DMS53 (cell line): ENCODE data around the gene LPP.

Experiments
- DNase-seq: peaks from one replicate; lab custom pipeline; 2025; lab: John Stamatoyannopoulos, UW

Gene LPP

GRCh38 chr3:188198001-188198400, 44.0 kb downstream of the LPP start:
- DNase-seq: no peak

- no peak for DNase-seq
Observed at GRCh38 chr3:188198760-188199327, 44.9 kb downstream of the LPP start.

GRCh38 chr3:188199386-188199785, 45.4 kb downstream of the LPP start:
- DNase-seq: no peak

GRCh38 chr3:188200481-188200880, 46.5 kb downstream of the LPP start:
- DNase-seq: no peak

- DNase-seq: peak; percentile 24
Observed at GRCh38 chr3:188202358-188203138, 48.6 kb downstream of the LPP start.

GRCh38 chr3:188204526-188204925, 50.6 kb downstream of the LPP start:
- DNase-seq: no peak

- DNase-seq: peak; percentile 39
Observed at GRCh38 chr3:188205992-188206416, 52.0 kb downstream of the LPP start.

- no peak for DNase-seq
Observed at GRCh38 chr3:188206787-188207186, 52.8 kb downstream of the LPP start.

- no peak for DNase-seq
Observed at GRCh38 chr3:188207941-188208515, 54.1 kb downstream of the LPP start.

- no peak for DNase-seq
Observed at GRCh38 chr3:188208516-188208981, 54.6 kb downstream of the LPP start.

- DNase-seq: no peak
Observed at GRCh38 chr3:188209034-188209433, 55.1 kb downstream of the LPP start.

- no peak for DNase-seq
Observed at GRCh38 chr3:188209740-188210139, 55.8 kb downstream of the LPP start.

GRCh38 chr3:188211476-188211875, 57.5 kb downstream of the LPP start:
- no peak for DNase-seq

GRCh38 chr3:188212308-188212969, 58.5 kb downstream of the LPP start:
- peak; percentile 87 for DNase-seq

- DNase-seq: peak; percentile 63
Observed at GRCh38 chr3:188214442-188214841, 60.5 kb downstream of the LPP start.

GRCh38 chr3:188215129-188215528, 61.2 kb downstream of the LPP start:
- DNase-seq: no peak

- DNase-seq: no peak
Observed at GRCh38 chr3:188217011-188217463, 63.1 kb downstream of the LPP start.

GRCh38 chr3:188217726-188218125, 63.8 kb downstream of the LPP start:
- no peak for DNase-seq

- DNase-seq: no peak
Observed at GRCh38 chr3:188218603-188219002, 64.6 kb downstream of the LPP start.

- DNase-seq: peak; percentile 52
Observed at GRCh38 chr3:188219147-188219546, 65.2 kb downstream of the LPP start.

GRCh38 chr3:188220097-188220788, 66.3 kb downstream of the LPP start:
- DNase-seq: no peak
